GM19035 (cell line): Measurements from ENCODE around the gene TAMALIN.

Experiments
- ATAC-seq: cut with Tn5 transposase; IDR thresholded peaks from one replicate; pipeline ENCODE4 v1.9.1; 2021; ENCODE audit not compliant: unreplicated experiment

The TAMALIN gene

GRCh38 chr12:51980809-51981127, 26.0 kb upstream of the TAMALIN start:
- ATAC-seq: no peak

GRCh38 chr12:51984657-51985056, 22.1 kb upstream of the TAMALIN start:
- ATAC-seq: no peak

GRCh38 chr12:51985154-51985835, 21.5 kb upstream of the TAMALIN start:
- no peak for ATAC-seq

GRCh38 chr12:51986834-51987233, 19.9 kb upstream of the TAMALIN start:
- ATAC-seq: no peak

- ATAC-seq: no peak
Measured at GRCh38 chr12:51992246-51992645, 14.5 kb upstream of the TAMALIN start.

GRCh38 chr12:51994539-51994820, 12.3 kb upstream of the TAMALIN start:
- ATAC-seq: no peak

GRCh38 chr12:51994959-51995358, 11.8 kb upstream of the TAMALIN start:
- no peak for ATAC-seq

- no peak for ATAC-seq
Measured at GRCh38 chr12:51997136-51997535, 9.6 kb upstream of the TAMALIN start.

- no peak for ATAC-seq
Measured at GRCh38 chr12:52003016-52003550, 3.7 kb upstream of the TAMALIN start.

GRCh38 chr12:52003591-52003990, 3.2 kb upstream of the TAMALIN start:
- ATAC-seq: no peak

- no peak for ATAC-seq
Measured at GRCh38 chr12:52004042-52004648, 2.6 kb upstream of the TAMALIN start.

GRCh38 chr12:52005218-52005902, 1.4 kb upstream of the TAMALIN start:
- ATAC-seq: no peak

GRCh38 chr12:52005903-52006703, 643 bp upstream of the TAMALIN start:
- peak; percentile 73 for ATAC-seq

- ATAC-seq: no peak
Measured at GRCh38 chr12:52007158-52007921, 594 bp downstream of the TAMALIN start.

GRCh38 chr12:52007982-52008510, 1.3 kb downstream of the TAMALIN start:
- ATAC-seq: no peak

GRCh38 chr12:52009081-52009751, 2.5 kb downstream of the TAMALIN start:
- no peak for ATAC-seq

- no peak for ATAC-seq
Measured at GRCh38 chr12:52010152-52010622, 3.4 kb downstream of the TAMALIN start.

GRCh38 chr12:52010692-52011601, 4.2 kb downstream of the TAMALIN start:
- ATAC-seq: no peak
